IMR-90 (cell line): ENCODE data around the gene NADK. TPM values are rescaled to one million over a fixed set of nuclear protein-coding genes. Genes with fewer than 3 reads are reported as not detected.

ENCODE experiments used
- ATAC-seq: fragments of 200-7000 bp; cut with Tn5 transposase; 2 replicates; pipeline ENCODE4 v1.9.1; 2020; ENCODE audit warnings: low read depth, mild to moderate bottlenecking, moderate library complexity
- BruUV-seq: library from RNA; stranded (reverse); fragments of 400-500 nt; replicated peaks from 2 replicates; lab custom pipeline; 2021; lab: Mats Ljungman, UMichigan
- CTCF ChIA-PET: fragments of 300-600 bp; formaldehyde crosslinking; extraction: SDS; loops from one replicate; lab custom pipeline; 2021; ENCODE audit warnings: antibody characterized with exemption; lab: Yijun Ruan, JAX
- POLR2A ChIA-PET: fragments of 300-600 bp; sonication (Branson Sonifier 250); formaldehyde crosslinking; loops from one replicate; lab custom pipeline; 2022; ENCODE audit warnings: antibody characterized with exemption; ENCODE audit not compliant: unreplicated experiment; lab: Charles Lee
- DNase-seq: peaks from one replicate; pipeline ENCODE4 v3.0.0; 2013
- H2AFZ ChIP-seq: replicated peaks from 2 replicates; pipeline ENCODE3; 2013; ENCODE audit warnings: low read length, mild to moderate bottlenecking; ENCODE audit not compliant: poor library complexity
- H2AK5ac ChIP-seq: 2 replicates; pipeline ENCODE4 v1.6.1; 2013; ENCODE audit warnings: low read depth, low read length, inconsistent platforms
- H2AK9ac ChIP-seq: replicated peaks from 2 replicates; pipeline ENCODE3; 2013; ENCODE audit warnings: mild to moderate bottlenecking, low read depth, low read length, moderate library complexity; ENCODE audit not compliant: poor library complexity
- H2BK120ac ChIP-seq: 2 replicates; pipeline ENCODE4 v1.6.1; 2013; ENCODE audit warnings: low read depth, low read length, inconsistent platforms
- H2BK15ac ChIP-seq: 3 replicates; pipeline ENCODE4 v1.6.1; 2013; ENCODE audit warnings: low read depth, low read length, inconsistent platforms
- H2BK20ac ChIP-seq: 2 replicates; pipeline ENCODE4 v1.6.1; 2013; ENCODE audit warnings: low read depth, mild to moderate bottlenecking, inconsistent platforms, low read length, moderate library complexity
- H2BK5ac ChIP-seq: 2 replicates; pipeline ENCODE4 v1.6.1; 2013; ENCODE audit warnings: mild to moderate bottlenecking, low read depth, low read length, inconsistent platforms; ENCODE audit not compliant: poor library complexity, severe bottlenecking
- H3K14ac ChIP-seq: replicated peaks from 2 replicates; pipeline ENCODE4 v1.6.1; 2013; ENCODE audit warnings: low read depth, low read length, inconsistent platforms
- H3K18ac ChIP-seq: 2 replicates; pipeline ENCODE4 v1.6.1; 2013; ENCODE audit warnings: low read depth, low read length, control low read depth
- H3K23ac ChIP-seq: 2 replicates; pipeline ENCODE4 v1.6.1; 2013; ENCODE audit warnings: low read depth, low read length, inconsistent platforms
- H3K27ac ChIP-seq: 2 replicates; pipeline ENCODE4 v1.5.1; 2013; ENCODE audit warnings: mild to moderate bottlenecking, control low read depth, low read length; ENCODE audit not compliant: insufficient read depth
- H3K27me3 ChIP-seq: 2 replicates; pipeline ENCODE4 v1.6.1; 2013; ENCODE audit warnings: low read length; ENCODE audit not compliant: control insufficient read depth, insufficient read depth
- H3K36me3 ChIP-seq: 2 replicates; pipeline ENCODE4 v1.6.1; 2013; ENCODE audit warnings: low read length, mixed read lengths; ENCODE audit not compliant: control insufficient read depth, insufficient read depth
- H3K4ac ChIP-seq: 2 replicates; pipeline ENCODE4 v1.6.1; 2013; ENCODE audit warnings: low read depth, low read length, inconsistent platforms
- H3K4me1 ChIP-seq: 2 replicates; pipeline ENCODE4 v1.6.1; 2013; ENCODE audit warnings: low read length, mixed read lengths; ENCODE audit not compliant: control insufficient read depth, insufficient read depth
- H3K4me2 ChIP-seq: 2 replicates; pipeline ENCODE4 v1.6.1; 2013; ENCODE audit warnings: low read depth, mild to moderate bottlenecking, control low read depth, low read length, moderate library complexity
- H3K4me3 ChIP-seq: 2 replicates; pipeline ENCODE4 v1.5.1; 2013; ENCODE audit warnings: low read depth, mild to moderate bottlenecking, control low read depth, low read length, moderate library complexity; ENCODE audit not compliant: insufficient read depth
- H3K56ac ChIP-seq: 2 replicates; pipeline ENCODE4 v1.6.1; 2013; ENCODE audit warnings: low read length, inconsistent platforms; ENCODE audit not compliant: insufficient read depth; ENCODE audit errors: extremely low read depth
- H3K79me1 ChIP-seq, 2 experiments: 2 replicates each; pipeline ENCODE4 v1.6.1; 2013; ENCODE audit warnings: low read length in 2 of 2, inconsistent platforms in 1 of 2, low read depth in 1 of 2
- H3K9ac ChIP-seq: 2 replicates; pipeline ENCODE4 v1.6.1; 2013; ENCODE audit warnings: low read depth, low read length, control low read depth
- H3K9me1 ChIP-seq: 2 replicates; pipeline ENCODE4 v1.6.1; 2013; ENCODE audit warnings: low read length, inconsistent platforms; ENCODE audit not compliant: insufficient read depth
- H3K9me3 ChIP-seq: 2 replicates; pipeline ENCODE4 v1.6.1; 2013; ENCODE audit warnings: low read length; ENCODE audit not compliant: control insufficient read depth, insufficient read depth
- H4K20me1 ChIP-seq: 2 replicates; pipeline ENCODE4 v1.6.1; 2013; ENCODE audit warnings: low read length, inconsistent platforms; ENCODE audit not compliant: insufficient read depth
- H4K5ac ChIP-seq: 2 replicates; pipeline ENCODE4 v1.6.1; 2013; ENCODE audit warnings: mild to moderate bottlenecking, low read depth, low read length, control low read depth
- H4K8ac ChIP-seq, 2 experiments: 2 replicates each; pipeline ENCODE4 v1.6.1; 2013; ENCODE audit warnings: low read depth in 2 of 2, low read length in 2 of 2, control low read depth in 1 of 2, inconsistent platforms in 1 of 2
- H4K91ac ChIP-seq: 2 replicates; pipeline ENCODE4 v1.6.1; 2013; ENCODE audit warnings: low read depth, low read length, inconsistent platforms; ENCODE audit not compliant: insufficient read depth
- BHLHE40 ChIP-seq: fragments of 150-350 bp; IDR thresholded peaks from 2 replicates; pipeline ENCODE4 v1.6.1; 2016; ENCODE audit warnings: mild to moderate bottlenecking, low read depth, low read length
- CEBPB ChIP-seq: IDR thresholded peaks from 2 replicates; pipeline ENCODE4 v1.6.1; 2012; ENCODE audit warnings: low read depth, low read length, improper control_type of control experiment
- CHD1 ChIP-seq: IDR thresholded peaks from 2 replicates; pipeline ENCODE4 v1.6.1; 2012; ENCODE audit warnings: low read depth, low read length, improper control_type of control experiment
- MAZ ChIP-seq: IDR thresholded peaks from 2 replicates; pipeline ENCODE4 v1.6.1; 2012; ENCODE audit warnings: low read depth, mild to moderate bottlenecking, low read length, improper control_type of control experiment, moderate library complexity, borderline replicate concordance
- MXI1 ChIP-seq: IDR thresholded peaks from 2 replicates; pipeline ENCODE4 v1.6.1; 2012; ENCODE audit warnings: low read depth, mild to moderate bottlenecking, low read length, moderate library complexity, borderline replicate concordance
- POLR2A ChIP-seq: IDR thresholded peaks from 2 replicates; pipeline ENCODE4 v1.6.1; 2012; ENCODE audit warnings: mild to moderate bottlenecking, low read depth, low read length
- RAD21 ChIP-seq: IDR thresholded peaks from 2 replicates; pipeline ENCODE4 v1.6.1; 2012; ENCODE audit warnings: low read length, improper control_type of control experiment
- RCOR1 ChIP-seq: IDR thresholded peaks from 2 replicates; pipeline ENCODE4 v1.6.1; 2012; ENCODE audit warnings: mild to moderate bottlenecking, low read length, improper control_type of control experiment; ENCODE audit not compliant: insufficient replicate concordance
- RFX5 ChIP-seq: IDR thresholded peaks from 2 replicates; pipeline ENCODE4 v1.8.0; 2012; ENCODE audit warnings: low read depth, mild to moderate bottlenecking, low read length, moderate library complexity
- SMC3 ChIP-seq: fragments of 150-350 bp; IDR thresholded peaks from 2 replicates; pipeline ENCODE4 v1.6.1; 2016; ENCODE audit warnings: low read depth, mild to moderate bottlenecking, antibody characterized with exemption, low read length, moderate library complexity
- WGBS, 2 experiments: methylation state at CpG; one replicate each; pipeline versions ENCODE4 v1.1.5 to v1.1.7; 2013; ENCODE audit warnings: missing lambda C conversion rate in 2 of 2; ENCODE audit not compliant: insufficient read length in 1 of 2; ENCODE audit errors: extremely low coverage in 2 of 2; 5-methylcytosine and 5-hydroxymethylcytosine counted together
- dilution Hi-C: fragments of 300-500 bp; cut with HindIII; formaldehyde crosslinking; loops from one replicate; pipeline ENCODE4 v1.14.3; 2018; ENCODE audit warnings: low sequenced_read_pairs; ENCODE audit not compliant: unreplicated experiment
- in situ Hi-C: fragments of 300-500 bp; cut with MboI; formaldehyde crosslinking; loops from 3 replicates; pipeline ENCODE4 v1.14.3; 2019; ENCODE audit warnings: low sequenced_read_pairs, inconsistent platforms, mixed read lengths
- intact Hi-C: fragments of 100-400 bp; cut with micrococcal nuclease; formaldehyde crosslinking; loops from 2 replicates; pipeline ENCODE4 v1.10.0; 2022
- polyA plus RNA-seq, 3 experiments: library from polyadenylated mRNA; depleted of rRNA; stranded (reverse); fragments of >200 nt; gene quantifications; 2 replicates each; pipeline ENCODE4 v1.2.3, GENCODE V29; 2012; ENCODE audit warnings: low replicate concordance in 1 of 3
- total RNA-seq: library from RNA; depleted of rRNA; stranded (reverse); fragments of >200 nt; gene quantifications from 2 replicates; pipeline ENCODE4 v1.2.3, GENCODE V29; 2012
- TF ChIP-seq, protein P1 (sequence below): conservative IDR thresholded peaks from 2 replicates; pipeline ENCODE4 v1.5.1; 2012; ENCODE audit warnings: mild to moderate bottlenecking, low read depth, low read length, improper control_type of control experiment
- TF ChIP-seq, protein P2 (sequence below): fragments of 150-350 bp; IDR thresholded peaks from 2 replicates; pipeline ENCODE4 v1.6.1; 2016; ENCODE audit warnings: low read depth, mild to moderate bottlenecking, low read length, moderate library complexity, borderline replicate concordance
- TF ChIP-seq, protein P3 (sequence below): fragments of 150-350 bp; IDR thresholded peaks from 2 replicates; pipeline ENCODE4 v1.6.1; 2017; ENCODE audit warnings: mild to moderate bottlenecking, antibody characterized with exemption, low read length, low read depth

NADK gene
- total and polyA plus RNA-seq, 2 of the 4 experiments (the other 2 are of a cell fraction) = 12.5 to 56.1 TPM

DNA sequence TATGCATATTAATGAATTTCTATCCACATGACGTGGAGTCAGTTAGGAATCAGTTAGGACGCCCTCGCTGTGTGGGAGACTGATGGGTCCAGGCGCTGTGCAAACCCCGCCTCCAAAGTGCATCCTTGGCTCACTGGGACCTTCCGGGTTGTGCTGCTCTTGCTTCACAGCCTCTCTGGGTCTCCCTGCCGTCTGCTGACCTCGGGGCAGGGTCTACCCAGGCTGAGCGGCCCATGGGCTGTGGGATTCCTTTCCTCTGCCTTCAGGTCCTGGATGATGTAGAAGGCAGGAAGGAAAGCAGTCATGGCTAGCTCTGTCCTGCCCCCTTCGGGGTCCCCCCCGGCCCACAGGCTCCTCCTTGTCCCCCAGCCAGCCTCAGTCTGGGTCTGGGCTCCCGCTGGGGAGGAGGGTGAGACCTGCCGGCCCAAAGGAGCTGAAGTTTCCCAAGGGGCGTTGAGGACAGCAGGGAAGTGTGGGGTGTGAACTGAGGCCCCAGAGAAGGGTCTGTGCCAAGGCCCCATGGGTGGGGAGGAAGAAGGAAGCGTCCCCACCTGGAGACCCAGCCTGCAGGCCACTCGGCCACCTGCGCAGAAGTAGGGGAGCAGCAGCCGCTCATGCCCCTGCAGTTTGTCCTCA, 29.5 kb downstream of the NADK start:
- dilution Hi-C loops = no loop called here
- H2BK5ac ChIP-seq = no peak overlapping the region

More for the DNA sequence above, 29.5 kb downstream of the NADK start:
- no peaks in the 10 kb centered on the region for H3K9me3 ChIP-seq
- no peak overlapping the region for H3K4ac ChIP-seq
- H2AK5ac ChIP-seq = 0 out of 2 replicates have a peak overlapping the region, but pooled peaks have one; percentile 8
- H2AFZ ChIP-seq = no peak overlapping the region
- no peak overlapping the region for H3K56ac ChIP-seq
- H4K20me1 ChIP-seq = no peaks in the 10 kb centered on the region
- H3K27ac ChIP-seq = no peak overlapping the region
- H3K4me2 ChIP-seq = no peak overlapping the region
- no TSS peak for BruUV-seq
- no peak overlapping the region for H3K23ac ChIP-seq
- H3K4me3 ChIP-seq = no peak overlapping the region
- no peak overlapping the region for H3K18ac ChIP-seq
- no peak overlapping the region for H4K5ac ChIP-seq
- peak overlapping the region; percentile 37 for H2AK9ac ChIP-seq
- no peak overlapping the region for H3K14ac ChIP-seq
- peaks cover 8% of the 10 kb centered on the region; the same call in 1 of the 2 replicates for H3K36me3 ChIP-seq
- H2BK15ac ChIP-seq = no peak overlapping the region
- DNase-seq (no peak), ATAC-seq (no peak)
- no peaks in the 10 kb centered on the region for H3K9me1 ChIP-seq
- H3K27me3 ChIP-seq = no peaks in the 10 kb centered on the region
- in situ Hi-C loops (no loop called here), intact Hi-C loops (no loop called here)
- H4K8ac ChIP-seq = no peak overlapping the region
- H3K4me1 ChIP-seq = no peaks in the 10 kb centered on the region
- H2BK120ac ChIP-seq = no peak overlapping the region
- CTCF ChIA-PET = no interaction called here
- H3K79me1 ChIP-seq = no peaks in the 10 kb centered on the region
- no peak overlapping the region for H2BK20ac ChIP-seq
- WGBS, 2 experiments = 60% methylated on average over 2 of the region's 18 CpGs; no CpG with 5 or more reads in 1 of the 2 experiments
- no peak overlapping the region for H3K9ac ChIP-seq
- POLR2A ChIA-PET = no interaction called here
- H4K91ac ChIP-seq = no peak overlapping the region
- TF ChIP-seq CHD1 = no peak
- TF ChIP-seq RAD21 = no peak
- TF ChIP-seq POLR2A = no peak
- TF ChIP-seq MAZ = no peak
- no peak for TF ChIP-seq RFX5
- TF ChIP-seq RCOR1 = no peak
- TF ChIP-seq BHLHE40 = no peak
- TF ChIP-seq, protein P1, sequence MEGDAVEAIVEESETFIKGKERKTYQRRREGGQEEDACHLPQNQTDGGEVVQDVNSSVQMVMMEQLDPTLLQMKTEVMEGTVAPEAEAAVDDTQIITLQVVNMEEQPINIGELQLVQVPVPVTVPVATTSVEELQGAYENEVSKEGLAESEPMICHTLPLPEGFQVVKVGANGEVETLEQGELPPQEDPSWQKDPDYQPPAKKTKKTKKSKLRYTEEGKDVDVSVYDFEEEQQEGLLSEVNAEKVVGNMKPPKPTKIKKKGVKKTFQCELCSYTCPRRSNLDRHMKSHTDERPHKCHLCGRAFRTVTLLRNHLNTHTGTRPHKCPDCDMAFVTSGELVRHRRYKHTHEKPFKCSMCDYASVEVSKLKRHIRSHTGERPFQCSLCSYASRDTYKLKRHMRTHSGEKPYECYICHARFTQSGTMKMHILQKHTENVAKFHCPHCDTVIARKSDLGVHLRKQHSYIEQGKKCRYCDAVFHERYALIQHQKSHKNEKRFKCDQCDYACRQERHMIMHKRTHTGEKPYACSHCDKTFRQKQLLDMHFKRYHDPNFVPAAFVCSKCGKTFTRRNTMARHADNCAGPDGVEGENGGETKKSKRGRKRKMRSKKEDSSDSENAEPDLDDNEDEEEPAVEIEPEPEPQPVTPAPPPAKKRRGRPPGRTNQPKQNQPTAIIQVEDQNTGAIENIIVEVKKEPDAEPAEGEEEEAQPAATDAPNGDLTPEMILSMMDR = no peak
- TF ChIP-seq SMC3 = no peak
- TF ChIP-seq, protein P2, sequence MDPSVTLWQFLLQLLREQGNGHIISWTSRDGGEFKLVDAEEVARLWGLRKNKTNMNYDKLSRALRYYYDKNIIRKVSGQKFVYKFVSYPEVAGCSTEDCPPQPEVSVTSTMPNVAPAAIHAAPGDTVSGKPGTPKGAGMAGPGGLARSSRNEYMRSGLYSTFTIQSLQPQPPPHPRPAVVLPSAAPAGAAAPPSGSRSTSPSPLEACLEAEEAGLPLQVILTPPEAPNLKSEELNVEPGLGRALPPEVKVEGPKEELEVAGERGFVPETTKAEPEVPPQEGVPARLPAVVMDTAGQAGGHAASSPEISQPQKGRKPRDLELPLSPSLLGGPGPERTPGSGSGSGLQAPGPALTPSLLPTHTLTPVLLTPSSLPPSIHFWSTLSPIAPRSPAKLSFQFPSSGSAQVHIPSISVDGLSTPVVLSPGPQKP = no peak
- no peak for TF ChIP-seq CEBPB
- TF ChIP-seq, protein P3, sequence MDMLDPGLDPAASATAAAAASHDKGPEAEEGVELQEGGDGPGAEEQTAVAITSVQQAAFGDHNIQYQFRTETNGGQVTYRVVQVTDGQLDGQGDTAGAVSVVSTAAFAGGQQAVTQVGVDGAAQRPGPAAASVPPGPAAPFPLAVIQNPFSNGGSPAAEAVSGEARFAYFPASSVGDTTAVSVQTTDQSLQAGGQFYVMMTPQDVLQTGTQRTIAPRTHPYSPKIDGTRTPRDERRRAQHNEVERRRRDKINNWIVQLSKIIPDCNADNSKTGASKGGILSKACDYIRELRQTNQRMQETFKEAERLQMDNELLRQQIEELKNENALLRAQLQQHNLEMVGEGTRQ = no peak
- no peak for TF ChIP-seq MXI1
